AG09309 (cell line): ENCODE data around the gene DDX6.
"Not testable (repeated sequence)": the region's sequence is repeated elsewhere in the genome, so short reads cannot be mapped to it uniquely, and the experiment has no call there.

Experiments
- DNase-seq: peaks from one replicate; pipeline ENCODE4 v3.0.0-alpha.2; 2010; ENCODE audit warnings: low read depth
- H3K4me3 ChIP-seq: 2 replicates; pipeline ENCODE4 v1.5.1; 2011; ENCODE audit warnings: mild to moderate bottlenecking, low read depth, low read length, moderate library complexity; ENCODE audit not compliant: control insufficient read depth
- CTCF ChIP-seq: IDR thresholded peaks from 2 replicates; pipeline ENCODE4 v1.5.1; 2011; ENCODE audit warnings: mild to moderate bottlenecking, low read depth, low read length, inconsistent platforms; ENCODE audit not compliant: insufficient read depth, control insufficient read depth; ENCODE audit errors: missing control alignments

DDX6 gene

DNA sequence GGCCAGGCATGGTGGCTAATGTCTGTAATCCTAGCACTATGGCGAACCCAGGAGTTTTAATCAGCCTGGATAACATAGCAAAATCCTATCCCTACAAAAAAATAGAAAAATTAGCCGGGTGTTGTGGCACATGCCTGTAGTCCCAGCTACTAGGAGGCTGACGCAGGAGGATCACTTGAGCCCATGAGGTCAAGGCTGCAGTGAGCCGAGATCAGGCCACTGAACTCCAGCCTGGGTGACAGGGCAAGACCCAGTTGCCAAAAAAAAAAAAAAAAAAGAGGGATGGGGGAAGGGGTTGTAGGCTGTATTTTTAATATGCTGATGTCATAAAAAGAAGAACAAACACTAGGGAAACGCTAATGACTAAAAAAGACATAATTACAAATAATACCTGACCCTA lies 12.1 kb downstream of the DDX6 start:
- H3K4me3 ChIP-seq, result no peak overlapping the region
- DNase-seq, result no peak
- TF ChIP-seq CTCF, result no peak

DNA sequence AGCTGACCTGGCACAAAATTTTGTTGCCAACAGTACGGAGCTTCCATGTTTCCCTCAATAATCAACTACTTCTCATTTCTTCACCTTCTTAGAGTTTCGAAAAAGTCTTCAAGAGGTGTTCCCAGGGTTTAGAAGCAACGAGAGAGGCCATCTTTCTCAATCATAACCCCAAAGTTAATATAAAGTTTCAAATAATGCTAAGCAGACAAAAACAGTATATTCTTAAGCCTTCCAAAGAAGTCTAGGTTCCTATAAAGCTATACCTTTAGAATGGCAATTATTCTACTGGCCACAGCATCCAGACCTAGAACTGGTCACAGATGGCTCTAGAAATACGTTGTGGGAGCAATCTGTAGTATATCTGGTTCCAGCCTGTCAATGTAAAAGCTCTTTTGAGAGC lies 16.9 kb downstream of the DDX6 start:
- DNase-seq, result no peak
- TF ChIP-seq CTCF, result no peak
- no peak overlapping the region for H3K4me3 ChIP-seq

DNA sequence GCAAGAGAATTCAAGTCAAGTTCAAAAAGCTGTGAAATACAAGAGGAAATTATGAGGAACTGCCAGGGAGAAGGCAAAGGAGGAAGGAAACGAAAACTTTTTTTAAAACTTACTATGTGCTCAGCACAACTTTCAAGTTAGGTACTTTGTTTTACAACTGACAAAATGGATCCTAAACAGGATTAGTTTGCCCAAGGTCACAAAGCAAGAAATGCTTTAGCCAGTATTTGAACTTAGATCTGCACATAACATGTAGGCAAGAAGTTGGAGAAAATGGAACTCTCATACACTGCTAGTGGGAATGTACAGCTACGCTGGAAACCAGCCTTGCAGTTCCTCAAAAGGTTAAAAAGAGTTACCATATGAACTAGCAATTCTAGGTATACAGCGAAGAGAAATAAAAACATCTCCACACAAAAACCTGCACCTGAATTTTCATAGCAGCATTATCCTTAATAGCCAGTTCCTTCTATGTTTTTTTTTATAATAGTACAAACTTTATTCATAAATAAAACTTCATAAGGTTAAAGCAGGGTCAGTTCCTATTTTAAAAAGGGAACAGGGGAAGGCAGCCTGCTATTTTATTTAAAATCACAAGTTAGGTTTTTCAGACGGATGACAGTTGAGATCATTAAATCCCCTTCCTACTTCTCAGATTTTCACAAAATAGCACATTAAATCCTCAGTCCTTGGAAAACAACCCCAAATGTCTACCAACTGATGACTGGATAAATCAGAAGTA lies 19.2 kb downstream of the DDX6 start:
- no peak overlapping the region for H3K4me3 ChIP-seq
- TF ChIP-seq CTCF, result no peak
- no peak for DNase-seq

DNA sequence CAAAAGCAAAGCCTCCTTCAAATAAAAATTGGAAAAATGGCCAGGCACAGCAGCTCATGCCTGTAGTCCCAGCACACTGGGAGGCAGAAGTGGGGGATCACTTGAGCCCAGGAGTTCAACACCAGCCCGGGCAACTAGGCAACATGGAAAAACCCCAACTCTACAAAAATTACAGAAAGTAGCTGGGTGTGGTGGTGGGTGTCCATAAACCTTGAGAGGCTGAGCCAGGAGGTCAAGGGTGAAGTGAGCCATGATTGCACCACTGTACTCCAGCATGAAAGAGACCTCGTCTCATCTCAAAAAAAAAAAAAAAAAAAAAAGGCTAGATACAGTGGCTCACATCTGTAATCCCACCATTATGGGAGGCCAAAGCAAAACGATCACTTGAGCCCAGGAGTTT lies 22.3 kb downstream of the DDX6 start:
- no peak for TF ChIP-seq CTCF
- DNase-seq, result no peak
- no peak overlapping the region for H3K4me3 ChIP-seq

- DNase-seq, result no peak
- no peak overlapping the region for H3K4me3 ChIP-seq
- TF ChIP-seq CTCF, result no peak
These were observed 24.9 kb downstream of the DDX6 start for GRCh38 chr11:118766035-118766434.

GRCh38 chr11:118765095-118765691 lies 25.8 kb downstream of the DDX6 start:
- not testable (repeated sequence) for H3K4me3 ChIP-seq, DNase-seq

DNA sequence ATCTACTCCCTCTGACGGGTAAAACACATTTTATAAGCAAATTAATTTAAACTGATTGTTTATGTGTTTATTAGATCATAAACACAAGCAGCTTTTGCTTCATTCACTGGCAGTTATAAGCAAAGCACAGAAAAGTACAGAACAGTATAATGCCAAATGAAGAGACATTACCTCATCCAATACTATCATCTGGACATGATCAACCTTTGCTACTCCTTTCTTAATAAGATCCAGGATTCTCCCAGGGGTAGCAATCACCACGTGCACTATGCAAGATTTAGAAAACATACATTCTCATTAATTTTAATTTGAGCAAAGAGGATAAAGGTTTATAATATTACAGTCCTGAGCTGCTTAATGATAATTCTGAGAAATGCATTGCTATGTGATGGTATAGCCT lies 27.9 kb downstream of the DDX6 start:
- no peak overlapping the region for H3K4me3 ChIP-seq
- DNase-seq, result no peak
- no peak for TF ChIP-seq CTCF

DNA sequence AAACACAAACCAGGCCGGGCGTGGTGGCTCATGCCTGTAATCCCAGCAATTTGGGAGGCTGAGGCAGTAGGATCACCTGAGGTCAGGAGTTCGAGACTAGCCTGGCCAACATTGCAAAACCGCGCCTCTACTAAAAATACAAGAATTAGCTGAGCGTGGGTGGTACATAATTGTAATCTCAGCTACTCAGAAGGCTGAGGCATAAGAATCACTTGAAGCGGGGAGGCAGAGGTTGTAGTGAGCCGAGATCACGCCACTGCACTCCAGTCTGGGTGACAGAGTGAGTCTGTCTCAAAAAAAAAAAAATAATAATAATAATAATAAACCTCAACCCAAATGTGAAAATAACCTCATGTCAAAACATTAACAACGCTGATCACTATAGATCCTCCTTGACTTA lies 29.0 kb downstream of the DDX6 start:
- DNase-seq, H3K4me3 ChIP-seq: not testable (repeated sequence)
